Stimulated activated CD8-positive, alpha-beta memory T cell treated with anti-CD3 and anti-CD28 coated beads, Interleukin-2, amount 100 ng/mL, for 48 hours (primary cell): ENCODE results near the gene DCPS.
"Not testable (repeated sequence)": the region's sequence is repeated elsewhere in the genome, so short reads cannot be mapped to it uniquely, and the experiment has no call there.

Source experiments
- DNase-seq, 2 donors: peaks; one replicate each; pipeline ENCODE4 v3.0.0-alpha.2; 2020; ENCODE audit warnings: low read depth in 2 of 2

Gene DCPS

DNA sequence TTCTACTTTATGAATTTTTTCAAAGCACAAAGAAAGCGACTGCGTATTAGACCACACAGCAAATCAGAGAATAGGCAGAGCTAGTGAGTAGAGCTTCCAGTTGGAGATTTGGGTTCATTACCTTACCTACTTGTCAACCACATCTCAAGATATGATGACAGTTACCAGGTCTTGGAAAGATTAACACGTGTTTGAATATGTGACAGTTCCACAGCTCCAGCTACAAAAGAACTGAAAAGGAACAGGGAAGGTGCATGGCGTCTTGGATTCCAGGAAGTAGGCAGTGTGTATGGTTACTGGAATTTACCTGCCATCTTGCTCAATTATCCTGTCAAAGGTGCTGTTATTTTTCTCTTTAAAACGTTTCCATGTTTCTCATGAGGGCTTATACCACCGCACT lies 15.6 kb upstream of the DCPS start:
- no peak for DNase-seq

DNA sequence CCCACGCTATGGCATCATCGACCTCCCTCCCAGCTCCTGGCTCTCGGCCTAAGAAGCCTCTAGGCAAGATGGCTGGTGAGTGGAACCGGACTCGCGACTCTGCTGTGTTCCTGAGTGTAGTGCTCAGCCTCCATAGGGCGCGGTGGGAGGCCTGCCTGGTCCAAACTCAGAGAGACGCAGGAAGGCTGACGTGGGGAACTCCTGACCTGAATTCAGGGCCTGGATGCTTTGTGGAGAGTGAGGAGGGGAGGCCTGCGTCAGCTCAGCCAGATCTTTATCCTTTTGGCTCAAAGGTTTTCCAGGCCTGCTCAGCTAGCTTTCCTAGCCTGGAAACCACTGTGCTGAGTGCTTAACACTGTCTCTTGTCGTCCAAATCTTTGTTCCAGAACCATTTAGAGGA lies 13.0 kb upstream of the DCPS start:
- no peak for DNase-seq

DNA sequence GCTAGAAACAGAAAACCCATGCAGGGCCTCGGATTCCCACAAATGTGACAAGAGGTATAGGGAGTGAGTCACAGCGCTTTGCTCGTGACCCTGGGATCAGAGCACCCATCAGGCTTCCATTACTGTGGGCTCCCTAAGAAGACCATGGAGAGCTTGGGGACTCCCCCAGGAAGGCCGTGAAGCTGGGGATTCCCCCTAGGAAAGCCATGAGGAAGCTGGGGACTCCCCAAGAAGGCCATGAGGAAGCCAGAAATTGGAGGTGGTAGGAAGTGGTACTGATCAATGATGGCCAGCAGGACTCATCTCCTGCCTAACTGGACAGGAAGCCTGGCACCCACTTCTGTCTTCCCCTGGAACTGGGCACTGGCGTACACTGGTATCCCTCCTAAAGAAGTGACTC lies 10.1 kb upstream of the DCPS start:
- DNase-seq, result no peak

DNA sequence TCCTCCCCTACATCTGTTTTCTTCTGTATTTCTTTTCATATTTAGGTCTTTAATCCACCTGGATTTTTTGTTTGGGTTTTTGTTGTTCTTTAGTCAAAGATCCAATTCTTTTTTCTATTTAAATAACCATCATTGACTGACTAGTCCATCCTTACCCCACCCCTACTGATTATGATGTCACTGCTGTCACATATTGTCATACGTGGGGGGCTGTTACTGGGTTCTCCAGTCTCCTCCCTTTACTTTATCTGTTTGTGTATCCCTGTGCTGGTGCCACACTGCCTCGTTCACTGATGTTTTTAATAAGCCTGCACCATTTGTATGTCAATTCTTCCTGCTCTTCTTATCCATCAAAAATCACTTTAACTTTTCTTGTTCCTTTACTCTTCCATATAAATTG lies 6.9 kb upstream of the DCPS start:
- no peak for DNase-seq

DNA sequence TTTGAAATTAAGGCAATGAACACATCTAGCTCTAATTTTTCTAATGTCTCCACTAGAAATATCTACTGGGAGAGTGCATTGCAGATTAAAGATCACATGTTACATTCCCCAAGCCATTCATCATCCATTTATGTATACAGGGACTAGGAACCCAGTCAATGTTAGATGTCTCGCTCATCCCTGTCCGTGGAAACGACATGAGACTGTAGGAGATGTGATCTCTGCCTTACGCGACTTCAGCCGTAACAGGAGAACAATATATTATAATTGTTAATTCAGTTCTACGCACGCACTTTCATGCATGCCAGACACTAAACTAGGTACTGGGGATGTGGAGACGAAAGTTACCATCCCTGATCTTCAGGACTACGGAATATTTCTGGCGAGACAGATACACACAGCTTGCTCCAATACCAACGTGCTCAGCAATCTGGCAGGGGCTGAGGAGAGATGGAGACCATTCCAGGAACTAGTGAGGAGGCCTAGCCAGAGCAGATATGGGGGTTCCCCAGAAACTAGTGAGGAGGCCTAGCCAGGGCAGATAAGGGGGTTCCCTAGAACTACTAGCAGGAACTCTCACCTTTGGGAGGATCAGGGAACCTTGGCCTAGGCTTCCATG lies 706 bp downstream of the DCPS start:
- DNase-seq, result no peak

DNA sequence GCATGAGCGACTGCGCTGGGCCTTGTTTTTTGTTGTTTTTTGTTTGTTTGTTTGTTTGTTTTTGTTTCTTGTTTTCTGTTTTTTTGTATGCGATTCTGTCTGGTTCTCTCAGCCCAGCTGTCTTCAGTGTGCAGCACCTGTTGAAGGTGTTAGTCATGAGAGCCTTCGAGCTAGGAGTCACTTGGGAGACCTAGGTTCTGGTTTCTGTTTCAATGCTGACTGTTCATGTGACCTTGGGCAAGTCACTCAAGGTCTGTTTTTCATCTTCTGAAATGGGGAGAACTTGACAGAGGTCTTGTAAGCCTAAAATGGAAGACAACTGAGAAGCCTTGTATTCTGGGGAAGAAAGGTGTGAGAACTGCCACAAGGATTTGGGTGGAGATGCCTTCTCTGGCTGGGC lies 1.8 kb downstream of the DCPS start:
- no peak for DNase-seq

DNA sequence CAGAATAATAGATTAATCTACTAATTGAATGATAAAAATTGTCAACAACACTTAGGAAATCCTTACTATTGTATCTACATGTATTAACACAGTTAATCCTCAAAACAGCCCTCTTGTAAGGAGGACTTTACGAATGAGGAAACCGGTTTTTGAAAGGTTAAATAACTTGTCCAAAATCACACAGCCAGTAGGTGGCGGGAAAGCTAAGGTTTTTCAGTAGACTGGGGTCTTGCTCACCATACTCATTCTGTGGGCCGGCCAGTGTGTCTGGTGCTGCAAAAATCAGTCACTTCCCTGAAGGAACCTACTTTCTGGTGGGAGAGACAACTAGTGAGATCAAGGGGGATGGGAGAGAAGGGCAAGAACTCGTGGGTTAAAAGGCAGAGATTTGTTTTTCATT lies 3.8 kb downstream of the DCPS start:
- no peak for DNase-seq

DNA sequence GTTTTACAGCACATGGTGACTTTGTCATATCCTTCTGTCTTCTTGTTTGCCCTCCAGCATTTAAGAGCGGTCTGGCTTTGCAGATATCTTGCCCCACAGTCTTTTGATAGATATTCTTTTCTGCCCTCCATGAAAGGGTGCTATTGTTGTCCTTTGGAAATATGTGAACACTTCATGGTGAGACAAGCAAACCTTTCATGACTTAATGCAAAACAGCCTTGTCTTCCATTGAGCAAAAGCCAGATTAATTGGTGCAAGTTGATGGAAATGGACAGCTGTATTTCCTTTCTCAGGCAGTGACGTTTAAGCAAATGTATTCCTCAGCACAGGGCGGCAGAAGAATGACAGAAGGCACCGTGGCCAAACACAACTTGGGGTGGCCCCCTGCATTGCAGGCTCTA lies 4.4 kb downstream of the DCPS start:
- no peak for DNase-seq

DNA sequence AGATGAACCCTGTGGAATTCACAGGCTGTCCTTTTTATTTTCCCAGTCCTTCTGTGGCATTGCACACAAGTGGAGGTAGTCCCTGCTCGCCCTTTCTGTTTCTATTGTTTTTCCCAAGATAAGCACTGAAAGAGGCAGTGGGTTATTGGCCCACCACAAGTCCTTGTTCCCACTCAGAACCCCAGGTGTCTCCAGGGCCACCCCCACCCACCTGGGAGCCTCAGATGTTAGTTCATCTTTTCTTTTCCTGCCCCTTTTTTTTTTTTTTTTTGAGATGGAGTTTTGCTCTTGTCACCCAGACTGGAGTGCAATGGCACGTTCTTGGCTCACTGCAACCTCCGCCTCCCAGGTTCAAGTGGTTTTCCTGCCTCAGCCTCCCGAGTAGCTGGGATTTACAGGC lies 4.9 kb downstream of the DCPS start:
- DNase-seq, result not testable (repeated sequence)

DNA sequence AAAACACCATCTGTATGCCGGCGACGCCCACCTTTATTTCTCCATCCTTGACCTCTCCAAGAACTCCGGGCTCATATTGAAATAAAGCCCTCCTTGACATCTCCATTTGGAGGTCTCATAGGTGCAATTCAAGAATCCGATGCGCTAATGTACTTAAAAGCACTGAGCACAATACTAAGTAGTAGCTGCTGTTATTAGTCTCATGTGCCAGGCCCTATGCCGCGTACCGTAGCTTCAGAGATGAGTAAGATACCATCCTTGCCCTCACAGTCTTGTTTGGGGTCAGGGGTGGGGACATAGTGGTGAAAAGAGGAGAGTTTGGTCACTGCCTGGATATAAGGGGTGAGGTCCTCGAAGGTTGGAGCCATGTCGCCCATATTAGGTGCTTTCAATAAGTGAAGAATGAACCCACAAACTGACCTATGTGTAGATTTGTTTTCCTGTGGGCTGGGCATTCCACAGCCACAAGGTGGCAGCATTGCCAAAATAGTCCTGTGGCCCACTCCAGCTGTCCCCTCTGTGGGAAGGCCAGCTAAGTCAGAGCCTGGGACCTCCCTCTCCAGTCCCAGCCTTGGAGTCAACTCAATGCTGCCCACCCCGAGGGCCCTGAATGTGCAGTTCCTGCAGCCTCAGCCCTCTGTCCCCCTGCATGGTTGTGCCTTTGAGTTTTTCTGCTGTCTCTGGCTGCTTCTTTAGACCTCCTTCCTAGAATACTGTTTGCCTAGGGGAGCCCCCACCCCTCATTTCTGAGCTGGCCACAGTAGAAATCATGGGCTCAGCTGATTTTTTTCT lies 6.5 kb downstream of the DCPS start:
- DNase-seq, result peak; percentile 37 to 44

DNA sequence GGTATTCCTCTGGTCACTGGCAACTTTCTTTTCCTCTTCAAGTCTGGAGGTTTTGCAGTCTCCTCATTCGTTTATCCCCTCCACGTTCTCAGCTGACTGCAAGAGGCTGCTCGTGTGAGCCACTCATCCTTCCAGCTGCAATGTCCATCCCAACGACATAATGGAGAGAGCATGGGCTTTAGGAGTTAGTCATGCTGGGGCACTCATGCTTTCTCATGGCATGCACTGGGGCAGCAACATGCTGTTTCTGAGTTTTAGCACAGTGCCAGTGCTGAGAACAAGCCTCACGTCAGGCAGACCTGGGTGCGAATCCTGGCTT lies 7.1 kb downstream of the DCPS start:
- no peak for DNase-seq

DNA sequence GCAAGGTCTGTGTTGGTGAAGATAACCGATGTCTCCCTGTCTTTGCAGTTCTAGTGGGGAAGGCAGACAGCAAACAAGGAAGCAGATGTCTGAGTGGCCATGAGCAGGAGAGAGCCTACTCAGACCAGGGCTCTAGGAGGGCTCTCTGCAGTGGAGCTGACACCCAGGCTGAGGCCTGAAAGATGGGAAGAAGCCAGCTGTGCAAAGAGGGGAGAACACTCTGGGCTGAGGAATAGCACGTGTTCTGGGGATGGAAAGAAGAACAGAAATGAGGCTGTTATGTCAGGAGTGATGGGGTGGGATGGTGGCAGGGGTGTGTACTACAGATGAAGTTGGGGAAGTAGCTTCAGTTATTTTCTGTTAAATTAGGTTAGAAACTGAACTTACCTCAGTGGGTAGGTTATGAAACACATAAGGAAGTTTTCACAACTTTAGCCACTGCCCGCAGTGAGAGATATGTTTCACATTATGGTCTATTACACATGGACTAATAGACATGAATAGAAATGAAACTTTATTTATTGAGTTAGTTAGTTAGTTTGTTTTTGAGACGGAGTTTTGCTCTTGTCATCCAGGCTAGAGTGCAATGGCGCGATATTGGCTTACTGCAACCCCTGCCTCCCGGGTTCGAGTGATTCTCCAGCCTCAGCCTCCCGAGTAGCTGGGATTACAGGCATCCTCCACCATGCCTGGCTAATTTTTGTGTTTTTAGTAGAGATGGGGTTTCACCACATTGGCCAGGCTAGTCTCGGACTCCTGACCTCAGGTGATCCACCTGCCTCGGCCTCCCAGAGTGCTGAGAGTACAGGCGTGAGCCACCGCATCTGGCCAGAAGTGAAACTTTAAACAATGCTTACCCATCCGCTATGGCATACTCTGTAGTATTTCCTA lies 7.8 kb downstream of the DCPS start:
- no peak for DNase-seq

DNA sequence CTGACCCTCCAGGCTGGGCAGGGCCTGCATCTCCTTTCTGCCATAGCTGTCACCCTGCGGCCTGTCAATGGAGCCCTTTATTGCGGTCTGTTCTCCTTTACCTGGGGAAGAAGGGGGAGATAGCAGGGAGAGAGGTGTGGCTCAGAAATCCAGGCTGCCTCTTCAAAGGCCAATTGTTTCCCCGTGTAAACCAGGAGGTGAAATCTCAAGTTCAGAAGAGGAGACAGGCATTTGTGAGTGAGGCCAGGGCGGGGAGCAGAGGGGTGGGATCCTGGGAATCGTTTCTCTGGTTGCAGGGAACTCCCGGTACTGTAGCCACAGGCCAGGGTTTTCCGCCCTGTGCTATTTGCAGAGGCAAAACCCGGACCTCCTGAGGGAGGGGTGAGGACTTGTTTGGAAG lies 9.1 kb downstream of the DCPS start:
- DNase-seq, result no peak

DNA sequence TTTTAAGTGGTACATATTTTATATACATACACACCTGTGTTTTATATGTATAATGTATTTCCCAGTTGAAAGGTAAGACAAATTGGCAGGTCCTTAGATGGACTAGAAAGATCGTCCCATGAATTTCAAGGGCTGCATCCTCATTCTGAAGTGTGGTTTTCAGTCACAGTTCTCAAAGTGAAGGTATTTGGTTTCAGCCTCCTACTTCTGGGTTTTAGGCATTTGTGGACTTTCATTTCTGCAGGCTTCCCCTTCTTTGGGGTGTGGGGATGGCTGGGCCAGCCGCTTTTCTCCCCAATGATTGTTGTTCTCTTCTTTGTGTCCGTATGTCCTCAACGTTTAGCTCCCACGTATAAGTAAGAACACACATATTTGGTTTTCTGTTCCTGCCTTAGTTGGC lies 10.0 kb downstream of the DCPS start:
- DNase-seq, result no peak

DNA sequence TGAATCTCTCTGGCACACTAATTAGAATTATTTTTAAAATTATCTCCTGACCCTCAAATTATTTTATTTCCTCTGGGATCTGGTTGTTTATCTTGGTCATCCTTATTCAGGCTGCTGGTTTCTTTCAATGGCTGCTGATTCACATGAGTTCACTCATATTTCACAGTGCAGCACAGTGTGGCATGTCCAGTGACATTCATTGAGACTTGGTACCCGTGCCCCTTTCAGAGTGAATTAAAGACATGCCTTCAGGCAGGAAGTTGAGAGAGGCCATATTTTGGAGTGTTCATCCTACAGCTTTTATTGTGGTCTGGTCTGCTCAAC lies 13.5 kb downstream of the DCPS start:
- no peak for DNase-seq

DNA sequence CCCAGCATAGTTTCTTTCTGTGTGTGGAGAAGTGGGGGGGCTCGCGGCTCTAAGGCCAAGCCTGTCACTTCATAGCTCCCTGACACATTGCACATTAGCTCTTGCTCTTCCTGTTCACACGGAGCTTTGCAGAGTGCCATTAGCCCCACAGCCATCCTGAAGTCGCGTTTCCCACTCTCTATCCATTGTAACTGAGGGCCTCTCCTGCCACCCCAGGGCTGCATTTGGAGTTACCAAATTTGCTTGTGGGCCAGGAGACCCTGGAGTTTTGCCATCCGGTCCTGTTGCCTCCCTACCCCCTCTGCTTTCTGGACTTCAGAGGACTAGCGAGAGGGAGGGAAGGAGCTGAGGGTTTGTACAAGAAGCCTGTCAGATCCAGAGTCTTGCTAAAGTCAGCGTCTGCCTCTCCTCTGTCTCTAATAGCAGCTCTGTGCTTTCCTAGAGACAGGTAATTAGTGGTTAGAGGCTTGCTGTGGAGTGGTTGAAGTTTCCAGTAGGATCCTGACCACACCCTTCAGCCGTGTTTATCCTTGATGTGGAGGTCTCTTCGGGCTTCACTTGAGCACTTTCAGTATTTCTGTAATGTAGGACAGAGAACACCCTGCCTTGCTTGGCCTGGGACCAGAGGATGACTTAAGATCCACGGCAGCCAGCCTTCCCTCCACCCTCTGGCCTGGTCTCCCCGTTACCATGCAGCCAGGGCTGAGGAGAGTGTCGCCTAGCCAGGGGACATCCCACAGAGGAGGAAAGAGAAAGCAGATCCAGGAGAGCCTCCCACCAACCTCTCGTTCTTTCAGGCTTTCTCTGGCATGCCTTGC lies 14.1 kb downstream of the DCPS start:
- DNase-seq, result no peak

DNA sequence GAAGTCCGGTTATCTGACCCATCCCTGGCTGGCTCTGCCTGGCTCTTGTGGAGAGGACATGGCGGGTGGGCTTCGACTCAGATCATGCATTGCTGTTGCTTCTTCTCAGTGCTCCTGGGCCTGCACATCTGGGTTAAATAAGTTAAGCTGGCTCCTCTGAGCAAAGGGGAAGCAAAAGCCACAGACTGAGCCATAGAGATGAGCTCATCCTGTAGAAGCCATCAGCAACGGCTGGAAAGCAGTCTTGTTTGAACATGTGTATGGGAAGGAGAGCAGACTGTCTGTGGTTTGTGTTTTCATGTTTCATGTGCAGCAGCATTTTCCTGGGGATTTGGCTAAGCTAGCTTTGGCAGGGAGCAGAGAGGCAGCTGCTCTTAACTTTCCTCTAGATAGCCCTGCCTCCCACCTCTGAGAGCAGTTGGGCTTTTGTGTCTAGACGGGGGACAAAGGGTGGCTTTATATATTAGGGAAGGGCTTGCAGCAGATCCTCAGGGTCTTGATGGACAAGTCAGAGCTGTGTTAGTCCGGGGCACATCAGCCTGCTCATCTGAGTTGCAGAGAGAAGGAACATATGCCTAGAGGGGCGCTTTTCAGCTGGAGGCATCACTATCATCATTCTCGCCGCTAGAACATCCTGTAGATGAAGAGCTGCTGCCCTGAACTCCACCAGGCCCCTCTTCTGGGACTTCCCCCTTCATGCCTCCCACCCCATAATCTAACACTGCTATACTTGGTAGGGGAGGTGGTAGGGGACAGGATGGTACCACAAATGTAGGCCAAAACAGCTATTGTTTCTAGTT lies 14.9 kb downstream of the DCPS start:
- DNase-seq, result no peak

DNA sequence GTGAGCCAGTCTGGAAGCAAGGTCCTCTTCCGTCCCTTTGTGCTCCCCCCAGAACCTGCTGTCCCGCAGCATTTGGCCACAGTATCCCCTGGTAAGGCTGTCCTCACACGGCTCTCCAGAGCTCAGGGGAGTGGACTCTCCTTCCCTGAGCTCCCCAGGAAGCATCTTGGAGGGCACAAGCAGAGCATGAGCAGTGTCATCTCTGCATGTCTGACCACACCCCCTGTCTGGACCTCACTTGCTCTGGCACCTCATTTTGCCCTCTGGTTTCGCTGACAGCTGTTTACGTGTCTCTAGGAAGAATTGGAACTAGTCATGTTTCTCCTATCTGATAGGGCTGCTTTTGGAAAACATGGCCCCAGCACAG lies 15.5 kb downstream of the DCPS start:
- DNase-seq, result no peak

DNA sequence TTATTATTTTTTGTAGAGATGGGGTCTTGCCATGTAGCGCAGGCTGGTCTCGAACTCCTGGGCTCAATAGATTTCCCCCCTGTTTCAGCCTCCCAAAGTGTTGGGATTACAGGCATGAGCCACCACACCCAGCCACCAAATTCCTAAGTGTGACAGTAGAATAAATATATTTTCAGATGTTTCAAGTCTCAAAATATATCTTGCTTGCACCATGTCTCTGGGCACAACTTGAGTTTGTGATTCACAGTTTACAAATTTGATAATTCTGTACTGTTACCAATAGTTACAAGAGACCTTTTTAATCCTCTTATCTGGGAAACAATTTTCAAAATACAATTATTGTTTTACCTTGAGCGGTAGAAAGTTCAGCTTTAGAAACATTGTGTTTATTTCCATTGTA lies 19.1 kb downstream of the DCPS start:
- DNase-seq, result no peak

DNA sequence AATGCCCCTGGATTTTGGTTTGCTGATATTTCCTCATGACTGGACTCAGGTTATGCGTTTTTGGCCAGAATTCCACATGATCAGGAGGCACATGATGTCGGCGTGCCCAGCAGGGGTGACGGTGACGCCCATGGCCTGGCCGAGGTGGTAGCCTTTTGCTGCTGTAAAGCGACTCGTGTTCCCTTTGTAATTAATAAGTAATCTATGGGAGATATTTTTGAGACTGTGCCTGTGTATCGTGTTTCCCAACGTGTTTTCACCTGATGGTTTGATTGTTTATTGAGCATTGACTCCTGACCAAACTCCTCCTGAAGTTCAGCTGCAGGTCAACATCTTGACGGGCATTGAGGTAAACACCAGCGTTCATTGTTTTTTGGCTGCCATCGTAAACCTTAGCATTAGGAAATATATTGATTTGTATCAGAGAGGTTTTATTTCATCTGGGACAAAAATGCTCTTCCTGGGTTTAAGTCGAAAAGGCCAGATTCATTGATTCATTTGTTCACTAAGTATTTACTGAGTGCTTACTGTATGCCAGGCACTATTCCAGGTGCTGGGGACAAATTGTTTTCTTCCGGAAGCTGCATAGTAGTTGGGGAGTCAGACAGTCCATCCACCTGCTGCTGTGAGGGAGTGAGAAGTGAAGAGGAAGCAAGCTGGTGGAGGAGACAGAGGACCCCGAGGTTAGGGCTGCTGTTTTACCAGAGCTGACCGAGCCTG lies 23.6 kb downstream of the DCPS start:
- DNase-seq, result no peak

DNA sequence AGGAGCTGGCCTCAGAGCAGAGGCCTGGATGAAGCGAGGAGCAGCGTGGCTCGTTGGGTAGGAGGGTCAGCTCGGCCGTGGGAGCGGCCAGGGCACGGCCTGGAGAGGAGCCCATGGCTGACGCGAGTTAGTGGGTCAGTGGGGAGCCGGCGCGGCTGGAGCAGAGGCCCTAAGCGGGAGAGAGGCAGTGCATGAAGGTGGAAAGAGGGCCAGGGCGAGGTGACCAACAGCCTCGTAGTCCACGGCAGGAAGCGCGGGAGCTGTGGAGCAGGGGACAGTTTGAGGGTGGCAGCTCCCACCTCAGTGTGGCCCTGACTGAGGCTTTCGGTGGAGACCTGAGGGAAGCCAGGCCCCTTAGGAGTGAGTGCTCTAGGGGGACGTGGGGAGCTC lies 24.1 kb downstream of the DCPS start:
- no peak for DNase-seq
